GM21423 (cell line): ENCODE data around the gene PHETA1.
"Not testable (repeated sequence)": the region's sequence is repeated elsewhere in the genome, so short reads cannot be mapped to it uniquely, and the experiment has no call there.

Experiments
- ATAC-seq: cut with Tn5 transposase; IDR thresholded peaks from one replicate; pipeline ENCODE4 v1.9.1; 2021; ENCODE audit warnings: mild to moderate bottlenecking, moderate library complexity; ENCODE audit not compliant: unreplicated experiment

PHETA1 gene

GRCh38 chr12:111405859-111406473 is 37.1 kb upstream of the PHETA1 start, which contains the start of gene SH2B3:
Gene SH2B3 (plus strand): TSS chr12:111405923. CDS start chr12:111418146, 12,223 bp downstream.
- ATAC-seq: peak; percentile 2

DNA sequence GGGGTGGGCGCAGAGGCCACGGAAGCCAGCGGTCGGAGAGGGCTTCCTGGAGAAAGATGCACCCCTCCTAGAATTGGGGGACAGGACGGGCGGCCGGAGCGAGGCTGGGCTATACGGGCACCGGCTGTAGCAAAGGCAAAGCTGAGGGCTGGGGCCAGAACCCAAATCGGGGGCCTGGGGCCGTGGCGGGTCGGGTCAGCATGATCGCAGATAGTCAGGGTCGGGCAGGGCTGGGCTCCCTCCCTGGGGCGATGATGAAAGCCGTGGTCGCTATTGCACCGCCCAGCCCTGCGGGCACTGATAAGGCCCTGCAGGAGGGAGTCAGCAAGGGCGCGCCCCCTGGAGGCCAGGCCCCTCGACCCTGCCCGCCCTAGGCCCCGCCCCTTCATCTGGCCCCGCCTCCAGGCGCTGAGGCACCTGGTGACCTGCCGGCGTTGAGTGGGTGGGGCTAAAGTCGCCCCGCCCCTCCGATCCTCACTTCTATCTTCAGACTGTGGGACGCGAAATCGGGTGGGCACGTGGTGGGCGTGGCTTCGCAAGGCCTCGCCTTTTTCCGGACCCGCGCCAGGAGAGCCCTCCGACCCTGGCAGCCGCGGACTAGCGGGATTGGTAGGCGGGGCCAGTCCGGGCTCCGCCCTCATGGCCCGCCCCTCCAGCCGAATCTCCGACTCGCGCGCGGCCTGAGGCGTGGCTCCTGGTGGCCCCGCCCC is 36.4 kb upstream of the PHETA1 start:
- peak; percentile 62 for ATAC-seq

DNA sequence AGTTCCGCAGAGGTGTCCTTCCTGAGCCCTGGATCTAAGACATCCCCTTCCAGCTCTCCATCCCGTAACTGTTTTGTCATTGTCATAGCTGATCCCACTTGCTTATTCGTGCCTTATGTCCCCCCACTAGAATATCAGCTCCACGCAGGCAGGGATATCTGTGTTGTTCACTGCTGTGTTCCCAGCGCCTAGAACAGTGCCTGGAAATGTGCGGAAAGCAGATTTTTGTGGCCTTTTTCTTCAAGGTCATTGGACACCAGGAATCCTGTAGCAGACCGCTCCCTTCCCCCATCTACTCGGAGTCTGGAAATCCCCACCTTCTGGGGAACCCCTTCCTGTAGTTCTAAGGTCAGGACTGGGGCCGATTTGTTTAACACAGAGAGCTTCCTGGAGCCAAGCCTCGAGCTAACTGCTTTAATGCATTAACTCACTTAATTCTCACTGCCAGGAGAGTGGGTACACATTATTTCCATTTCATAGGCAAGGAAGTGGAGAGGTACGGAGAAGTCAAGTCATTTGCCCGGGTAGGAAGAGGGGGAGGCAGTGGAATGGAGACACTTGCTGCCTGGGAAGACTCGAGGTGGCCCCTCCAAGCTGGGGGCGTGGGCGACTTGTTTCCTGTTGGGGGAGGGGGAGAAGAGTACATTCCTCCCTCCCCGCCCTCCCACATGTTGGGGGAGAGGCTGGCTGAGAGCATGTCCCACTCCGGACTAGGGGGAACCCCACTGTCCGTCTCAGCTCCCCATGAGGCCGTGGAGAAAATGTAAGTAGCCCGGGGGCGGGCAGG is 35.7 kb upstream of the PHETA1 start:
- ATAC-seq: no peak

GRCh38 chr12:111402490-111402824 is 33.6 kb upstream of the PHETA1 start:
- not testable (repeated sequence) for ATAC-seq

GRCh38 chr12:111401167-111401605 is 32.3 kb upstream of the PHETA1 start:
- ATAC-seq: no peak

GRCh38 chr12:111399741-111400404 is 31.0 kb upstream of the PHETA1 start:
- ATAC-seq: not testable (repeated sequence)

- ATAC-seq: no peak
Measured at GRCh38 chr12:111398530-111398929, 29.6 kb upstream of the PHETA1 start.

- peak; percentile 62 for ATAC-seq
Measured at GRCh38 chr12:111396726-111397445, 28.0 kb upstream of the PHETA1 start.

DNA sequence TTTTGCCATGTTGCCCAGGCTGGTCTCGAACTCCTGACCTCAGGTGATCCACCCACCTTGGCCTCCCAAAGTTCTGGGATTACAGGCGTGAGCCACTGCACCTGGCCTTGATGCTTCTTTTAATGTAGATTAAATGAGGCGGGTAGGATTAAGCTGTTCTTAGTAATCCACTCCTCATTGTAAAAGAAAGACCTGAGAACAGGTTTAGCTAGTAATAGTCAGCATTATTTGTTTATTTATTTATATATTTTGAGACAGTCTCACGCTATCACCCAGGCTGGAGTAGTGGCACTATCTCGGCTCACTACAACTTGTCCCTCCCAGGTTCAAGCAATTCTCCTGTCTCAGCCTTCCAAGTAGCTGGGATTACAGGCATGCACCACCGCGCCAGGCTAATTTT is 27.4 kb upstream of the PHETA1 start:
- not testable (repeated sequence) for ATAC-seq

DNA sequence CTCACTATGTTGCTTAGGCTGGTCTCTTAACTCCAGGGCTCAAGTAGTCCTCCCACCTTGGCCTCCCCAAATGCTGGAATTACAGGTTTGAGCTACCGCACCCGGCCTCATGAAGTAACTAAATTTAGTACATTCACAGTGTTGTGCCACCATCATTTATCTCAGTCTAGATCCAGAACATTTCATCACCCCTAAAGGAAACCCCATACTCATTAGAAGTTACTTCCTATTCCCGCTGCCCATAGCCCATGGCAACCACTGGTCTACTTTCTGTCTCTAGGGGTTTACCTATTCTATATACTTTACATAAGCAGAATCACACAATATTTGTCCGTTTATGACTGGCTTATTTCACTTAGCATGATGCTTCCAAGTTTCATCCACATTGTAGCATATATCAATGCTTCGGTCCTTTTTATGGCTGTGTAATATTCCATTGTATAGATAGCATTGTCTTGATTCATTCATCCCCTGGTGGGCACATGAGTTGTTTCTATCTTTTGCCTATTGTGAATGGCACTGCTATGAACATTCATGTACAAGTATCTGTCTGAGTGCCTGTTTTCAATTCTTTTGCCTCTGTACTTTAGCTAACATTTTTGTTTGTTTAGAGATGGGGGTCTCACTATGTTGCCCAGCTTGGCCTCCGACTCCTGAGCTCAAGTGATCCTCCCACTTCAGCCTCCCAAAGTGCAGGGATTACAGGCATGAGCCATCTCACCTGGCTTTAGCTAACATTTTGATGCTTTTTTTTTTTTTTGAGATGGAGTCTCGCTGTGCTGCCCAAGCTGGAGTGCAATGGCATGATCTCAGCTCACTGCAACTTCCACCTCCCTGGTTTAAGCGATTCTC is 26.7 kb upstream of the PHETA1 start:
- no peak for ATAC-seq

DNA sequence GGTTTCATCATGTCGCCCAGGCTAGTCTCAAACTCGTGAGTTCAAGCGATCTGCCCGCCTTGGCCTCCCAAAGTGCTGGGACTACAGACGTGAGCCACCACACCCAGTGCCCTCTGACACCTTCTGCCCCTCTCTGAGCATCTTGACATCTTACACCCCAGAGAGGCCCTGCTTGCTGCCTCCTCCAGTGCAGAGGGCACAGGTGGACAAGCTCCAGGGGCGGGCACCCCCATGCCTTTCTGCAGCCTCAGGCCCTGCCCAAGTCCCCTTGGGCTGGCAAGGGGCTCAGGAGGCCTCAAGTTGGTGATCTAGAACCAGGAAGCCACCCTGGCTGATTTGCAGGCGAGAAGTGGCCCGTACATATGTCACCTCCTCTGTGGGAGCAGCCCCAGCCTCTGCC is 25.6 kb upstream of the PHETA1 start:
- no peak for ATAC-seq

DNA sequence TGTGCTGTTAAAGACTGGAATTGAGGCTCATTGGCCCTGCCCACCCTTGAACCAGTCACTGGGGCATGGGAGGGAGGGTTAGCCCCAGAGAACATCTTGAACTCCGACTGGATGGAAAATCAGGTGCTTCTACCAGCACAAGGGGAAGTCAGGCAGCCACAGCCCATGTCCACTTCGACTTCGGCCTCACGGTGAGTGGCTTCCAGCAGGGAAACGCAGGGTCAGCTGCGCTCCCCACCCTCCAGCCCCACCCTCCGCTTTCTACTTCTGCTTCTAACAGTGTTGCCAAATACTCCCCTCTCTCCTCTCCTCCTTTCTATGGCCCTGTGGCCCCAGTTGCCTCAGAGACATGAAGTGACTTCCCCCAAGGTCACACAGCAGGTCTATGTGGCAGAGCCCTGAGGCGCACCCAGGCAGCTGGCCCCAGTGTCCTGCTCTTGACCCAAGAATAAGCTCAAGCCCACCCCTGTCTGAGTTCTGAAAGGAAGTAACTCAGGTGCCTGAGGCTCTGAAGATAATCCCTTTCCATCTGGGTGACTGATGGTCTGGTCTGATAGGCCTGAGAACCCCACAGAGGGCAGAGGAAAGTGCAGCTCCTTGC is 24.9 kb upstream of the PHETA1 start:
- ATAC-seq: no peak

DNA sequence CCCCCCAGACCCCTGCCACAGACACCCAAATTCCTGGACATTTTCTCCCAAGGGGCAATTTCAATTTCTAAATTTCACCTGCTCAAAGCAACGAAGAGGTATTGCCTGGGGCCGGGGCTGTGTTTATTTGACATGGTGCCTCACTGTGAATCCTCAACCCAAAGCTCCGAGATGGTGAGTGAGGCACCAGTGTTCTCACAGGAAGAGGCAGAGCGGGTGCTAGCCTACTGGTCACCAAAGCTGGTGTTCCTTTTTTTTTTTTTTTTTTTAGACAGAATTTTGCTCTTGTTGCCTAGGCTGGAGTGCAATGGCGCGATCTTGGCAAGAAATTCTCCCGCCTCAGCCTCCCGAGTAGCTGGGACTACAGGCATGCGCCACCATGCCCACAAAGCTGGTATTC is 22.0 kb upstream of the PHETA1 start:
- no peak for ATAC-seq

DNA sequence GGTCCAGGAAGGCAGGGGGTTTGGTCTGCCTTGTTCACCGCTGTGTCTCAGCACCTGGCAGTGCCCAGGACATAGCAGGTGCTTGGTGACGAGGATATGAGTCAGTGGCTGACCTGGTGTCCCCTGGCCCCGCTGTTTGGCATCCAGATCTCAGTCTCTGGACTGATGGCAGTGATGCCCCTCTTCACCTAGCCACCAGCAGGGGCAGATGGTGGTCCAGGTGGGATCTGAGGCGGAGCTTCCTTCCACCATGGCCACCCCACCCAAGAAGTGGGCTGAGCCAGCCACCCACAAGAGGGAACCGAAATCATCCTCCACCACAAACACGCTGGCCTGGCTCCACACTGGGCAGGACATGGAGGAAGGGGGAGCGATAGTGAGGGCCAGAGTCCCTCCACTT is 20.7 kb upstream of the PHETA1 start:
- no peak for ATAC-seq

DNA sequence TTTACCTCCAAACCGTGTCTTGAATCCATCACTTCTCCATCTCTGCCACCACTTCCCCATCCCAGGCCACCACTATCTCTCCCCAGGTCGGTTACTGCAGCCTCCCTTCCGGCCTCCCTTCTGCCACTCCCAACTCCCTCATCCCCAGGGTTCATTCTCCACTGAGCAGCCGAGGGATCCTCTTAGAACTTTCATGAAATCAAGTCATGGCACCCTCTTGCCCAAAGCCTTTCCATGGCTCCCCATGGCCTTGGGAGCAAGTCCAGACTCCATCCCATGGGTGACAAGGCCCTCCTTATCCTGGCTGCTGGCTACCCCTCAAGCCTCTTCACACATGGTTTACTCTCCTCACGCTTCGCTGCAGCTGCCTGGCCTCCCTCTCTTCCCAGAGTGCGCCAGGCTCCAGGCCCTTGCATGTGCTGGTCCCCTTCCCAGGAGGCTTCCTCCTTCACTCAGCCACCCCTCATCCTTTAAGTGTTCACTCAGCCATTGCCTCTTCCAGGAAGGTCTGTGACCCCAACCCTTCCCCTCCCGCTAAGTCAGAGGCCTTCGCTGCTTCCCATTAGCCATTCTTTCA is 18.9 kb upstream of the PHETA1 start:
- ATAC-seq: no peak

GRCh38 chr12:111386885-111387284 is 18.0 kb upstream of the PHETA1 start:
- no peak for ATAC-seq

GRCh38 chr12:111384596-111384995 is 15.7 kb upstream of the PHETA1 start:
- ATAC-seq: no peak

DNA sequence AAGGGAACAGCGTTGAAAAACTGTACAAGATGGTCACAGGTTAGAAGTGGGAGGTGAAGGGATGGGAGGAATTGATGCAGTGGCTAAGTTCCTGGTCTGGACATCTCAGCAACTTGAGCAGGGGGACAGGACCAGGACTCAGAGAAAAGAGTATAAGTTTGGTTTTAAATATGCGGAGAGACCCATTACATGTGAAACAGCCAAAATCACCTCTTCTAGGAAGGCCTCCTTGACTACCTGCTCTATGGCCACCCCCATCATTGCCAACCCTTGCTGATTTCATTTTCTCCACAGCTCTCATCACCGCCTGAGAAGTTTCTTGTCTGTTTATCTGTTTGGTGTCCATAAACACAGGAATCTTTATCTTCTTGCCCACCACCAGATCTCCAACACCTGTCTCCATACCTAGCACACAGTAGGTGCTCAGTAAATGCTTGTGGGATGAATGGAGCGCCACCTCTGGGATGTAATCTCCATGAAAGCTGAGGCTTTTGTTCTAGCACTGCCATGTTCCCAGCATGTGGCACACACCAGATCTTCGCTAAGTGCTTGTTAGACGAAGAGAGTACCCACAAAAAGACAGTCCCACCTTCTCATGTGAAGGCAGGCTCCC is 11.2 kb upstream of the PHETA1 start:
- no peak for ATAC-seq

- ATAC-seq: no peak
Measured at GRCh38 chr12:111377440-111377839, 8.5 kb upstream of the PHETA1 start.
